GM19025 (cell line): Measurements from ENCODE around the gene CCPG1.
"Not testable (repeated sequence)": the region's sequence is repeated elsewhere in the genome, so short reads cannot be mapped to it uniquely, and the experiment has no call there.

Experiments used
- ATAC-seq: cut with Tn5 transposase; IDR thresholded peaks from one replicate; pipeline ENCODE4 v1.9.1; 2021; ENCODE audit warnings: mild to moderate bottlenecking, low read depth, moderate library complexity; ENCODE audit not compliant: unreplicated experiment

Gene CCPG1, protein sequence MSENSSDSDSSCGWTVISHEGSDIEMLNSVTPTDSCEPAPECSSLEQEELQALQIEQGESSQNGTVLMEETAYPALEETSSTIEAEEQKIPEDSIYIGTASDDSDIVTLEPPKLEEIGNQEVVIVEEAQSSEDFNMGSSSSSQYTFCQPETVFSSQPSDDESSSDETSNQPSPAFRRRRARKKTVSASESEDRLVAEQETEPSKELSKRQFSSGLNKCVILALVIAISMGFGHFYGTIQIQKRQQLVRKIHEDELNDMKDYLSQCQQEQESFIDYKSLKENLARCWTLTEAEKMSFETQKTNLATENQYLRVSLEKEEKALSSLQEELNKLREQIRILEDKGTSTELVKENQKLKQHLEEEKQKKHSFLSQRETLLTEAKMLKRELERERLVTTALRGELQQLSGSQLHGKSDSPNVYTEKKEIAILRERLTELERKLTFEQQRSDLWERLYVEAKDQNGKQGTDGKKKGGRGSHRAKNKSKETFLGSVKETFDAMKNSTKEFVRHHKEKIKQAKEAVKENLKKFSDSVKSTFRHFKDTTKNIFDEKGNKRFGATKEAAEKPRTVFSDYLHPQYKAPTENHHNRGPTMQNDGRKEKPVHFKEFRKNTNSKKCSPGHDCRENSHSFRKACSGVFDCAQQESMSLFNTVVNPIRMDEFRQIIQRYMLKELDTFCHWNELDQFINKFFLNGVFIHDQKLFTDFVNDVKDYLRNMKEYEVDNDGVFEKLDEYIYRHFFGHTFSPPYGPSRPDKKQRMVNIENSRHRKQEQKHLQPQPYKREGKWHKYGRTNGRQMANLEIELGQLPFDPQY

GRCh38 chr15:55408012-55408928, at the start of gene CCPG1, which contains the start of gene PIERCE2:
Gene CCPG1 (minus strand): TSS chr15:55408359. CDS start chr15:55389424, 18,935 bp downstream.
Gene PIERCE2 (plus strand): TSS chr15:55408495. CDS start chr15:55408769, 274 bp downstream.
- peak; percentile 95 for ATAC-seq

GRCh38 chr15:55457401-55458022, 49.4 kb upstream of the CCPG1 start:
- no peak for ATAC-seq

- ATAC-seq, result not testable (repeated sequence)
Observed at GRCh38 chr15:55447030-55447394, 38.9 kb upstream of the CCPG1 start.

GRCh38 chr15:55446379-55447029, 38.3 kb upstream of the CCPG1 start:
- not testable (repeated sequence) for ATAC-seq

GRCh38 chr15:55445936-55446335, 37.8 kb upstream of the CCPG1 start:
- not testable (repeated sequence) for ATAC-seq

DNA sequence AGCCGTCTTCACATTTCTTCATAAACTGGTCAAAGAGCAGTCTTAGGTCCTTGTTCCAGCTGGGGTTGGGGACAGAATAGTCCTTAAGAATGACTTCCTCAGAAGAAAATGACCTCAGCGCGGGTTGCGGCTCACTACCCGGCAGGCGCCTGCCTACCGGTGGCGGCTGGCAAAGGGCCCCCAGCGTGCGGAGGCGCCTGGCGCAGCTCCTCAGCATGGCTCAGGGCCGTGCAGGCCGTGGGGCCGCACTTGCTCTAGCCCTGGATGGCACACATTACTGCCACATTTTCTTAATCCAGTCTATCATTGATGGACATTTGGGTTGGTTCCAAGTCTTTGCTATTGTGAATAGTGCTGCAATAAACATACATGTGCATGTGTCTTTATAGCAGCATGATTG, 35.0 kb upstream of the CCPG1 start:
- ATAC-seq, result not testable (repeated sequence)

GRCh38 chr15:55434989-55435825, 27.0 kb upstream of the CCPG1 start:
- no peak for ATAC-seq

DNA sequence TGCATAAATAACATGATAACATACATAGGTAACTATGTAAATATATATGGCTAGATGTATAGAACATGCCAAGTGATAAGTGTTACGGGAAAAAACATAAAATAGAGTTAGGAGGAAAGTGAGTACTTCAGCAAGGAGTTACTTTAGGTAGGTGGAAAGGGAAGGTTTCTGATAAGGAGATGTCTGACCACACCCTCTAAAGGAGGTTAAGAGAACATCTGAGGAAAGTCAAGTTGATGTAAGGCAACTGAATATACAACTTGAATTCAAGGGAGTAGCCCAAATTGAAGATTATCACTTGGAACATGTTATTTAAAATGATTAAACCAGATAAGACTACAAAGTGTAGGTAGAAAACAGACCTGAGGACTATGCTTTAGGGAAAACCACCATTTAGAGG, 13.9 kb upstream of the CCPG1 start:
- ATAC-seq, result no peak

- no peak for ATAC-seq
Observed at GRCh38 chr15:55420171-55420866, 12.2 kb upstream of the CCPG1 start.

DNA sequence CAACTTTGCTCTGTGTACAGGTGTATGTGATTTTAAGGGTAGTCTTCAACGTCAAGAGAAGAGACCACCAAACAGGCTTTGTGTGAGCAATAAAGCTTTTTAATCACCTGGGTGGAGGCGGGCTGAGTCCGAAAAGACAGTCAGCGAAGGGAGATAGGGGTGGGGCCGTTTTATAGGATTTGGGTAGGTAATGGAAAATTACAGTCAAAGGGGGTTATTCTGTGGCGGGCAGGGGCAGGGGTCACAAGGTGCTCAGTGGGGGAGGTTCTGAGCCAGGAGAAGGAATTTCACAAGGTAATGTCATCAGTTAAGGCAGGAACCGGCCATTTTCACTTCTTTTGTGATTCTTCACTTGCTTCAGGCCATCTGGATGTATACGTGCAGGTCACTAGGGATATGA, 9.5 kb upstream of the CCPG1 start:
- not testable (repeated sequence) for ATAC-seq

DNA sequence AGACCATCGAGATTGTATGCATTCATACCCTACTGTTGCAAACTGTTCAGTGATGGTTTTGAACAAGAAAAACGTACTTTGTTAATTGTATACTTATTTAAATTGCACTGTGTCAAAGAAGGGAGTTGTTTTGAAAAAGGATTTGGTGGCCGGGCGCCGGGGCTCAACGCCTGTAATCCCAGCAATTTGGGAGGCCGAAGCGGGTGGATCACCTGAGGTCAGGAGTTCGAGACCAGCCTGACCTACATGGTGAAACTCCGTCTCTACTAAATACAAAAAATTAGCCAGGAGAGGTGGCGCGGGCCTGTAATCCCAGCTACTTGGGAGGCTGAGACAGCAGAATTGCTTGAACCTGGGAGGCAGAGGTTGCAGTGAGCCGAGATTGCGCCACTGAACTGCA, 817 bp upstream of the CCPG1 start:
- ATAC-seq, result not testable (repeated sequence)

GRCh38 chr15:55407498-55408011, 604 bp downstream of the CCPG1 start:
- ATAC-seq, result no peak

DNA sequence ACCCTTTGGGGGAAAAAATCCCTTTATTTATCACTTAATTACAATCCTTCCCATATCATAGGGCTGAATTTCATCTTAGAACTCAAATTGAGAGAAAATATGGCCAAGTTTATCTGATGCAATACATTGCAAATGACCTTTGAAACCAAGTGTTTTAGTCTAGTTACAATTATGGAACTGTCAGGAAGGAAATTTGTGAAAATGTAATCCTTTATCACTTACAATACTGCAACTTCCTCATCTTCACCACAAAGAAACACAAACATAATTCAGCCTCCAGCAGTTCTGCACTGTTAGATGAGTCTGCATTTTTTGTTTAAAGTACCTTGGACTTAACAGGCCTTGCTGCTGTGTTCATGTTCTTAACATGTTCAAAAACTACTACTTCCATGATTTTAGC, 4.6 kb downstream of the CCPG1 start:
- no peak for ATAC-seq

DNA sequence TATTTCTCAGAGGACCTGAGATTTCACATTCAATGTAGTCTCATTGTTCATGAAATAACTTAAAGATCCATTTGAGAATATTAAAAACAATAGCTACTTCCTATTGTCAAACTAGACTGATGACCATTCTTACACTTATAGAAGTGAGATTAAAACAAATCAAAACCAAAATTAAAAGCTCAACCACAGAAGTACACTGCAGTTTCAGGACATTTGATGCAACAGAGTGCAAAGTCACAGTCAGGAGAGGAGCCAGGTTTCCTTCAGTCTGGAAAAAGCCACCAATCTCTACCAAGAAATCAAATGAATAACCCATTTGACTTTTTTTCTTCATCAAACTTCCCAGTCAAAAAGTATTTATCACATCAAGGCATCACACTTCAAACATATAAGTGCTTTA, 5.5 kb downstream of the CCPG1 start:
- no peak for ATAC-seq

DNA sequence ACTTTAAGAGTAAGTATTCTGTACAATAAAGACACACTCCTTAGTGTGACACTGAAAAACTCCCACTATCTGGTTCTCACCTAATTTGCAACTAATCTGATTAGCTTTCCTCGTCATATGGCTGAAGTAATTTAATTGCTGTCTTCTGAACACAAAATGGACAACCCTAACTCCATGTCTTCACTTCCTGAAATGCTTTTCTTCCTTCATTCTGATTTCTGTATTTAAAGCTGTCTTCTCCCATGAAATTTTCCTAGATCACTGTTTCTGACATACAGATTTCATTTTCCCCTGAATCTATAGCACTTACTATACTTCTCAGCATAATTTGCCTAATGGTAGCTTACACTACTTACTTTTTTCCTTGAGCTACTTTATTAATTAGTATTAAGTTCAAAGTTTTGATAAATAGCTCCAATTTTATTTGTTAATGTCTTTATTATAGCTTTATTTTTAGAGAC, 6.3 kb downstream of the CCPG1 start:
- no peak for ATAC-seq

GRCh38 chr15:55400050-55400449, 8.1 kb downstream of the CCPG1 start:
- not testable (repeated sequence) for ATAC-seq

- ATAC-seq, result no peak
Observed at GRCh38 chr15:55398243-55398642, 9.9 kb downstream of the CCPG1 start.

DNA sequence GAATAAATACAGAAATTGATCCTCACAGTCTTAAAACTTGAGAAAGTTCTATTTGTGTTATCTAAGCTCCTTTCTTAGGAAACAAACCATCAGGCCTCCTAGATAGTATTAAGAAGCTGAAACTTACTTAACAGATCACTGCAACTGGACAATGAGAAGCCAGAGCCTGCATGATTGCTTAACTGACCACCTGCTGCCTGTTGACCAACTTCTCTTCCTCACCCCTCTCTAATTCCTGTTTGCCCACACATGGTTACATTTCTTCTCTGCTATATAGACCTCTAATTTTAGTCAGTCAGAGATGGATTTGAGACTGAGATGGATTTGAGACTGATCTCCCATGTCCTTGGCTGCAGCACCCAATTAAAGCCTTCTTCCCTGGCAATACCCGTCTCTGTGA, 13.5 kb downstream of the CCPG1 start:
- no peak for ATAC-seq
